ENCODE results near the gene GRHL1.
"Not testable (repeated sequence)": the region's sequence is repeated elsewhere in the genome, so short reads cannot be mapped to it uniquely, and the experiment has no call there.

GRHL1 gene

GRCh38 chr2:10014418-10015190 lies 63.1 kb downstream of the GRHL1 start:
- Histone ChIP-seq H3K27me3 (no peaks in the 10 kb centered on the region), H3K4me2 (no peak overlapping the region), H3K9me3 (peaks cover 7% of the 10 kb centered on the region), H3K4me3 (no peak overlapping the region), H3K9ac (no peak overlapping the region), H3K36me3 (no peaks in the 10 kb centered on the region), H3K27ac (no peak overlapping the region), H3K4me1 (peaks cover 11% of the 10 kb centered on the region), H4K20me1 (no peaks in the 10 kb centered on the region)
- TF ChIP-seq Cebpa-rat (IDR thresholded peaks at IDR 0.05): no peak

GRCh38 chr2:10015376-10015989 lies 64.0 kb downstream of the GRHL1 start:
- not testable (repeated sequence) for H3K27me3 ChIP-seq, H4K20me1 ChIP-seq, H3K9ac ChIP-seq, H3K4me1 ChIP-seq, H3K27ac ChIP-seq, H3K36me3 ChIP-seq, H3K9me3 ChIP-seq, H3K4me2 ChIP-seq, H3K4me3 ChIP-seq

- H3K36me3 ChIP-seq: no peaks in the 10 kb centered on the region
- H3K4me2 ChIP-seq: no peak overlapping the region
- no peaks in the 10 kb centered on the region for H4K20me1 ChIP-seq
- no peak overlapping the region for H3K27ac ChIP-seq
- H3K4me1 ChIP-seq: no peaks in the 10 kb centered on the region
- H3K9ac ChIP-seq: no peak overlapping the region
- H3K27me3 ChIP-seq: no peaks in the 10 kb centered on the region
- TF ChIP-seq Cebpa-rat (IDR thresholded peaks at IDR 0.05): no peak
- H3K4me3 ChIP-seq: no peak overlapping the region
- peaks cover 7% of the 10 kb centered on the region for H3K9me3 ChIP-seq
These were observed 64.7 kb downstream of the GRHL1 start for GRCh38 chr2:10016001-10016801.

- no peaks in the 10 kb centered on the region for H4K20me1 ChIP-seq
- H3K27me3 ChIP-seq: no peaks in the 10 kb centered on the region
- no peak overlapping the region for H3K4me3 ChIP-seq
- H3K4me2 ChIP-seq: no peak overlapping the region
- TF ChIP-seq Cebpa-rat (IDR thresholded peaks at IDR 0.05): no peak
- H3K9ac ChIP-seq: no peak overlapping the region
- no peak overlapping the region for H3K27ac ChIP-seq
- H3K9me3 ChIP-seq: peaks cover 7% of the 10 kb centered on the region
- no peaks in the 10 kb centered on the region for H3K4me1 ChIP-seq
- H3K36me3 ChIP-seq: no peaks in the 10 kb centered on the region
These were observed 65.3 kb downstream of the GRHL1 start for GRCh38 chr2:10016802-10017258.

GRCh38 chr2:10017313-10017941 lies 65.9 kb downstream of the GRHL1 start:
- TF ChIP-seq Cebpa-rat (IDR thresholded peaks at IDR 0.05): no peak
- no peaks in the 10 kb centered on the region for H3K4me1 ChIP-seq
- H3K4me2 ChIP-seq: no peak overlapping the region
- H3K27me3 ChIP-seq: no peaks in the 10 kb centered on the region
- H3K9ac ChIP-seq: no peak overlapping the region
- H3K4me3 ChIP-seq: no peak overlapping the region
- no peaks in the 10 kb centered on the region for H3K36me3 ChIP-seq
- no peak overlapping the region for H3K27ac ChIP-seq
- no peaks in the 10 kb centered on the region for H4K20me1 ChIP-seq
- H3K9me3 ChIP-seq: peaks cover 7% of the 10 kb centered on the region

GRCh38 chr2:10019174-10019573 lies 67.7 kb downstream of the GRHL1 start:
- no peak overlapping the region for H3K4me2 ChIP-seq
- H3K9ac ChIP-seq: no peak overlapping the region
- no peaks in the 10 kb centered on the region for H4K20me1 ChIP-seq
- no peaks in the 10 kb centered on the region for H3K4me1 ChIP-seq
- TF ChIP-seq Cebpa-rat (IDR thresholded peaks at IDR 0.05): no peak
- no peak overlapping the region for H3K4me3 ChIP-seq
- peaks cover 7% of the 10 kb centered on the region for H3K9me3 ChIP-seq
- no peaks in the 10 kb centered on the region for H3K36me3 ChIP-seq
- no peak overlapping the region for H3K27ac ChIP-seq
- H3K27me3 ChIP-seq: no peaks in the 10 kb centered on the region

- Histone ChIP-seq H4K20me1 (no peaks in the 10 kb centered on the region), H3K4me3 (no peak overlapping the region), H3K36me3 (no peaks in the 10 kb centered on the region), H3K27ac (no peak overlapping the region), H3K4me1 (no peaks in the 10 kb centered on the region), H3K27me3 (no peaks in the 10 kb centered on the region), H3K9me3 (peaks cover 7% of the 10 kb centered on the region), H3K4me2 (no peak overlapping the region), H3K9ac (no peak overlapping the region)
- TF ChIP-seq Cebpa-rat (IDR thresholded peaks at IDR 0.05): no peak
These were observed 68.3 kb downstream of the GRHL1 start for GRCh38 chr2:10019602-10020400.

GRCh38 chr2:10022041-10022421 lies 70.5 kb downstream of the GRHL1 start:
- Histone ChIP-seq H3K36me3 (no peaks in the 10 kb centered on the region), H3K9me3 (peaks cover 6% of the 10 kb centered on the region), H3K9ac (no peak overlapping the region), H3K4me2 (no peak overlapping the region), H3K4me1 (no peaks in the 10 kb centered on the region), H3K4me3 (no peak overlapping the region), H4K20me1 (no peaks in the 10 kb centered on the region), H3K27ac (no peak overlapping the region), H3K27me3 (no peaks in the 10 kb centered on the region)
- TF ChIP-seq Cebpa-rat (IDR thresholded peaks at IDR 0.05): no peak

GRCh38 chr2:10022445-10022844 lies 71.0 kb downstream of the GRHL1 start:
- H3K27me3 ChIP-seq: no peaks in the 10 kb centered on the region
- H4K20me1 ChIP-seq: no peaks in the 10 kb centered on the region
- no peak overlapping the region for H3K9ac ChIP-seq
- H3K4me3 ChIP-seq: no peak overlapping the region
- H3K9me3 ChIP-seq: peaks cover 2% of the 10 kb centered on the region
- H3K36me3 ChIP-seq: no peaks in the 10 kb centered on the region
- TF ChIP-seq Cebpa-rat (IDR thresholded peaks at IDR 0.05): no peak
- H3K4me2 ChIP-seq: no peak overlapping the region
- H3K4me1 ChIP-seq: no peaks in the 10 kb centered on the region
- H3K27ac ChIP-seq: no peak overlapping the region

Measured in BLaER1 (cell line).